ENCODE measurements around the gene SCP2. TPM values are rescaled to one million over a fixed set of nuclear protein-coding genes. Genes with fewer than 3 reads are reported as not detected.

Gene SCP2
- total RNA-seq, 1 donor from 2014 or later, result 57.5 TPM

DNA sequence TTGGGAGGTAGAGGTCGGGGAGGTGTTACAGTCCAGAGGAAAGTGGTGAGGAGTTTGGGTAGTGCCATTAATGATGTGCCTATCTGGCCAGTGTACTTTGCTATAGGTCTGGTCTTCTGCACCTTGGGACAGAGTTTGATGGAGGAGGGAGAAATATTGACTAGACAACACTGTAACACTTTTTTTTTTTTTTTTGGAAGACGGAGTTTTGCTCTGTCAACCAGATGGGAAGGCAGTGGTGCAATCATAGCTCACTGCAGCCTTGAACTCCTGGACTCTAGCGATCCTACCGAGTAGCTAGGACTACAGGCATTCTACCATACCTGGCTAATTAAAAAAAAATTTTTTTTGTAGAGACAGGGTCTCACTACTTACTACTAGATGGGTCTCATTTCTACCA lies 1.9 kb downstream of the SCP2 start:
- peaks cover 5% of the 10 kb centered on the region for H3K27me3 Mint-ChIP-seq (ENCODE audit: unreplicated experiment)
- H3K4me3 Mint-ChIP-seq (ENCODE audit: unreplicated experiment), result no peak overlapping the region
- H3K4me1 Mint-ChIP-seq (ENCODE audit: low read depth, unreplicated experiment), result peaks cover 6% of the 10 kb centered on the region
- TF ChIP-seq, protein P1, sequence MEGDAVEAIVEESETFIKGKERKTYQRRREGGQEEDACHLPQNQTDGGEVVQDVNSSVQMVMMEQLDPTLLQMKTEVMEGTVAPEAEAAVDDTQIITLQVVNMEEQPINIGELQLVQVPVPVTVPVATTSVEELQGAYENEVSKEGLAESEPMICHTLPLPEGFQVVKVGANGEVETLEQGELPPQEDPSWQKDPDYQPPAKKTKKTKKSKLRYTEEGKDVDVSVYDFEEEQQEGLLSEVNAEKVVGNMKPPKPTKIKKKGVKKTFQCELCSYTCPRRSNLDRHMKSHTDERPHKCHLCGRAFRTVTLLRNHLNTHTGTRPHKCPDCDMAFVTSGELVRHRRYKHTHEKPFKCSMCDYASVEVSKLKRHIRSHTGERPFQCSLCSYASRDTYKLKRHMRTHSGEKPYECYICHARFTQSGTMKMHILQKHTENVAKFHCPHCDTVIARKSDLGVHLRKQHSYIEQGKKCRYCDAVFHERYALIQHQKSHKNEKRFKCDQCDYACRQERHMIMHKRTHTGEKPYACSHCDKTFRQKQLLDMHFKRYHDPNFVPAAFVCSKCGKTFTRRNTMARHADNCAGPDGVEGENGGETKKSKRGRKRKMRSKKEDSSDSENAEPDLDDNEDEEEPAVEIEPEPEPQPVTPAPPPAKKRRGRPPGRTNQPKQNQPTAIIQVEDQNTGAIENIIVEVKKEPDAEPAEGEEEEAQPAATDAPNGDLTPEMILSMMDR (IDR thresholded peaks at IDR 0.05; ENCODE audit: partially characterized antibody, unreplicated experiment), result no peak
- H3K27ac Mint-ChIP-seq (ENCODE audit: unreplicated experiment), result no peak overlapping the region
- peaks cover 2% of the 10 kb centered on the region for H3K9me3 Mint-ChIP-seq (ENCODE audit: unreplicated experiment)
- no peak for DNase-seq
- peaks cover 5% of the 10 kb centered on the region for H3K36me3 Mint-ChIP-seq (ENCODE audit: unreplicated experiment)

DNA sequence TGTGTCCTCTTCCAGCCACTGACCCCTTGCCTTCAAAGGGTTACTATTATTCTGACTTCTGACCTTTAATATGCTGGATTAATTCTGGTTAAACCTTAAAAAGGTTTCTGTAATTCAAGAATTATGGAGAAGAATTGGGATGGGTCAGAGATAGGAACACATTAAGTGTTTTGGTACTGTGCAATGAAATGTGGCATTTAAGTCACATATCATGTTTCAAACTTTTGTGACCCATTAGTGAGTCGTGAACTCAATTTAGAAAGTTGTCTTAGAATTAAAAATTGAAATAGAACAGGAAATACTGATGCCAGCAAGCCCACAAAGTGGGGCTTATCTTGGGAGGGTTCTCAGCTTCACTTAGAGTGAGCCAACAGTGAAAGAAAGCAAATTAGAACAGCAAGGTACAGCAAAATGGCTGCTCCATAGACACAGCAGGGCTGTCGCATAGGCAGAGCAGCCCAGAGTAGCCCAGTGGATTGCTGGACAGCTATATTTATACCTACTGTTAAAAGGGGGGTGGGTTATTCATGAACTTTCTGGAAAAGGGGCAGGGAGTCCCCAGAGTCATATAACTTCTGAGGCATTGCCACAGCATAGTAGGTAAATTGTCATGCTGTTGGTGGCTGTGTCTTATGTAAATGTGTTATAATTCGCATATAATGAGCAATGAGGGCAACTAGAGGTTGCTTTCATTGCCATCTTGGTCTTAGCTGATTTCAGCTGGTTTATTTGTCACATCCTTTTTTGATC lies 10.5 kb downstream of the SCP2 start:
- Mint-ChIP-seq H3K27me3 (ENCODE audit: unreplicated experiment) (peaks cover 2% of the 10 kb centered on the region), H3K4me1 (ENCODE audit: low read depth, unreplicated experiment) (no peaks in the 10 kb centered on the region), H3K9me3 (ENCODE audit: unreplicated experiment) (peaks cover 2% of the 10 kb centered on the region), H3K36me3 (ENCODE audit: unreplicated experiment) (no peaks in the 10 kb centered on the region), H3K27ac (ENCODE audit: unreplicated experiment) (no peak overlapping the region), H3K4me3 (ENCODE audit: unreplicated experiment) (no peak overlapping the region)
- TF ChIP-seq, protein P1 (IDR thresholded peaks at IDR 0.05; ENCODE audit: partially characterized antibody, unreplicated experiment), result no peak
- DNase-seq, result no peak

DNA sequence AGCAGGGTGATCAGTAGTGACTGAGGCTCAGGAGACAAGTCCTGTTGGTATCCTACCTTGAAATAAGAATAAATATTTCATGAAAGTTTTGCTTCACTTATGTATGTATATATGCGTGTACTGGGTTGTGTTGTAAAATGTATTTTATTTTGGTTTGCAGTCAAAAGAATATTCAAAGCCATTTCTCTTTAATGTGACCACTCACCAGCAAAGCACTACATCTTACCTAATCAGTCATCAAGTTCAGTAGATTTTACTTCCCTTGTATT lies 11.0 kb downstream of the SCP2 start:
- TF ChIP-seq, protein P1 (IDR thresholded peaks at IDR 0.05; ENCODE audit: partially characterized antibody, unreplicated experiment), result no peak
- DNase-seq, result no peak
- H3K27me3 Mint-ChIP-seq (ENCODE audit: unreplicated experiment), result peaks cover 2% of the 10 kb centered on the region
- no peak overlapping the region for H3K4me3 Mint-ChIP-seq (ENCODE audit: unreplicated experiment)
- no peaks in the 10 kb centered on the region for H3K36me3 Mint-ChIP-seq (ENCODE audit: unreplicated experiment)
- H3K9me3 Mint-ChIP-seq (ENCODE audit: unreplicated experiment), result peaks cover 2% of the 10 kb centered on the region
- no peaks in the 10 kb centered on the region for H3K4me1 Mint-ChIP-seq (ENCODE audit: low read depth, unreplicated experiment)
- no peak overlapping the region for H3K27ac Mint-ChIP-seq (ENCODE audit: unreplicated experiment)

DNA sequence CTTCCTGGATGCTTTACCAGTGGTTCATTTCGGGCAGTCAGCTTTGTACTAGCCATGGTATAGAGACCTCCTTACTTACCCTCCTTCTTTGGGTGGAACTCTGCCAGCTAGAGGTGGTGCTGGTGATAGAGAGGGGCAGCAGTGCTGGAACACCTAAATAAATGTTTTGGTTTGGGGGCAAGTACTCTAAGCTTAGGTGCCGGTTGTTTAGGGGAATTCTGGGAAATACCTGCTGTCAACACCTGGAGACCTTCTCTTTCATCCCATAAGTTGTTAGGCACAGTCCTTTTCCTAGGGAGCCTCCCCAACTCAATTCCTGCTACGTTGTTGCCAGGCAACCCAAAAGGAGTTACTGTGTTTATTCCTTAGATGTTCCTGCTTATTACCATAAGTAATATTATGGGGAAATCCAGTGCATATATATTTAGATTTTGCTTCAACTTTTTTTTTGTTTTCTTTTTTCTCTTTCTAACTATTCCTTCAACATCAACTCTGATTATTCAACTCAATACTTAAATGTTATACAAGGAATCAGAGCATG lies 16.9 kb downstream of the SCP2 start:
- H3K27ac Mint-ChIP-seq (ENCODE audit: unreplicated experiment), result no peak overlapping the region
- TF ChIP-seq, protein P1 (IDR thresholded peaks at IDR 0.05; ENCODE audit: partially characterized antibody, unreplicated experiment), result no peak
- no peaks in the 10 kb centered on the region for H3K9me3 Mint-ChIP-seq (ENCODE audit: unreplicated experiment)
- DNase-seq, result no peak
- no peaks in the 10 kb centered on the region for H3K36me3 Mint-ChIP-seq (ENCODE audit: unreplicated experiment)
- H3K4me3 Mint-ChIP-seq (ENCODE audit: unreplicated experiment), result no peak overlapping the region
- no peaks in the 10 kb centered on the region for H3K4me1 Mint-ChIP-seq (ENCODE audit: low read depth, unreplicated experiment)
- H3K27me3 Mint-ChIP-seq (ENCODE audit: unreplicated experiment), result peaks cover 2% of the 10 kb centered on the region

DNA sequence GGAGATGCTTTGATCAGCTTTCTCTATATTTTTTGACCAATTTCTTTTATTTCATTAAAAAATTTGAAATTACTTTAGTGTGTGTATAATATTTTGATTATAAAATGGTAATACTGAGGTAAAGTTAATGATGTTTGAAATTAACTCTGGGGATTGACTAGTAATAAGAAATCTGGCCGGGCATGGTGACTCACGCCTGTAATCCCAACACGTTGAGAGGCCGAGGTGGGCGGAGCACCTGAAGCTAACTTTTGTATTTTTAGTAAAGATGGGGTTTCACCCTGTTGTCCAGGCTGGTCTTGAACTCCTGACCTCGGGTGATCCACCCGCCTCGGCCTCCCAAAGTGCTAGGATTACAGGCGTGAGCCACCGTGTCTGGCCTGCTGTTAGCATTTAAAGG lies 17.5 kb downstream of the SCP2 start:
- Mint-ChIP-seq H3K27ac (ENCODE audit: unreplicated experiment) (no peak overlapping the region), H3K4me3 (ENCODE audit: unreplicated experiment) (no peak overlapping the region), H3K9me3 (ENCODE audit: unreplicated experiment) (peaks cover 3% of the 10 kb centered on the region), H3K4me1 (ENCODE audit: low read depth, unreplicated experiment) (no peaks in the 10 kb centered on the region), H3K27me3 (ENCODE audit: unreplicated experiment) (peaks cover 2% of the 10 kb centered on the region), H3K36me3 (ENCODE audit: unreplicated experiment) (peaks cover 3% of the 10 kb centered on the region)
- DNase-seq, result no peak
- TF ChIP-seq, protein P1 (IDR thresholded peaks at IDR 0.05; ENCODE audit: partially characterized antibody, unreplicated experiment), result no peak
